H9 (cell line): ENCODE results near the gene CASP12. TPM values are rescaled to one million over a fixed set of nuclear protein-coding genes. Genes with fewer than 3 reads are reported as not detected.

Experiments used
- DNase-seq: peaks from one replicate; pipeline ENCODE4 v3.0.0-alpha.2; 2017
- H2AFZ ChIP-seq: one replicate; pipeline ENCODE4 v1.6.1; 2013; ENCODE audit warnings: mild to moderate bottlenecking, low read length, control low read depth, moderate library complexity
- H2AK5ac ChIP-seq: 2 replicates; pipeline ENCODE4 v1.6.1; 2013; ENCODE audit warnings: low read length, control low read depth, mixed read lengths; ENCODE audit not compliant: insufficient read length
- H2BK120ac ChIP-seq: one replicate; pipeline ENCODE4 v1.6.1; 2013; ENCODE audit warnings: low read depth, mild to moderate bottlenecking, low read length, control low read depth, inconsistent platforms; ENCODE audit not compliant: poor library complexity, severe bottlenecking
- H2BK12ac ChIP-seq: 2 replicates; pipeline ENCODE4 v1.6.1; 2013; ENCODE audit warnings: low read length, control low read depth, mixed read lengths, low read depth; ENCODE audit not compliant: insufficient read length
- H2BK15ac ChIP-seq: 2 replicates; pipeline ENCODE4 v1.6.1; 2013; ENCODE audit warnings: low read depth, low read length, control low read depth
- H2BK20ac ChIP-seq: one replicate; pipeline ENCODE4 v1.6.1; 2013; ENCODE audit warnings: low read depth, mild to moderate bottlenecking, low read length, control low read depth, inconsistent platforms; ENCODE audit not compliant: poor library complexity, severe bottlenecking
- H2BK5ac ChIP-seq: 2 replicates; pipeline ENCODE4 v1.6.1; 2013; ENCODE audit warnings: low read length, control low read depth, mixed read lengths; ENCODE audit not compliant: insufficient read length
- H3K14ac ChIP-seq: 2 replicates; pipeline ENCODE4 v1.6.1; 2013; ENCODE audit warnings: low read length, control low read depth; ENCODE audit not compliant: insufficient read depth
- H3K18ac ChIP-seq: 2 replicates; pipeline ENCODE4 v1.6.1; 2013; ENCODE audit warnings: low read depth, mild to moderate bottlenecking, mixed read lengths, low read length, control low read depth; ENCODE audit not compliant: insufficient read length
- H3K23ac ChIP-seq: 2 replicates; pipeline ENCODE4 v1.6.1; 2013; ENCODE audit warnings: low read length, control low read depth, mixed read lengths, low read depth; ENCODE audit not compliant: insufficient read length
- H3K23me2 ChIP-seq: 2 replicates; pipeline ENCODE4 v1.6.1; 2013; ENCODE audit warnings: low read depth, mild to moderate bottlenecking, mixed read lengths, low read length, control low read depth; ENCODE audit not compliant: insufficient read length, poor library complexity, severe bottlenecking
- H3K27ac ChIP-seq: 2 replicates; pipeline ENCODE4 v1.5.1; 2013; ENCODE audit warnings: low read length, control low read depth, mixed read lengths, low read depth; ENCODE audit not compliant: insufficient read length
- H3K27me3 ChIP-seq: 2 replicates; pipeline ENCODE4 v1.6.1; 2013; ENCODE audit warnings: low read length, control low read depth, inconsistent platforms; ENCODE audit not compliant: insufficient read depth
- H3K4ac ChIP-seq: 2 replicates; pipeline ENCODE4 v1.6.1; 2013; ENCODE audit warnings: low read depth, mild to moderate bottlenecking, control low read depth, inconsistent platforms, low read length, moderate library complexity
- H3K4me1 ChIP-seq: 2 replicates; pipeline ENCODE4 v1.6.1; 2013; ENCODE audit warnings: low read length, control low read depth, inconsistent platforms; ENCODE audit not compliant: insufficient read depth
- H3K4me2 ChIP-seq: 2 replicates; pipeline ENCODE4 v1.6.1; 2013; ENCODE audit warnings: low read length, control low read depth, mixed read lengths; ENCODE audit not compliant: insufficient read length, insufficient read depth
- H3K56ac ChIP-seq: 2 replicates; pipeline ENCODE4 v1.6.1; 2013; ENCODE audit warnings: low read depth, mild to moderate bottlenecking, mixed read lengths, low read length, control low read depth; ENCODE audit not compliant: insufficient read length
- H3K79me1 ChIP-seq: 2 replicates; pipeline ENCODE4 v1.6.1; 2013; ENCODE audit warnings: low read depth, mild to moderate bottlenecking, moderate library complexity, low read length, control low read depth, inconsistent platforms; ENCODE audit not compliant: insufficient read depth, poor library complexity, severe bottlenecking
- H3K79me2 ChIP-seq: 2 replicates; pipeline ENCODE4 v1.6.1; 2013; ENCODE audit warnings: low read length, control low read depth, inconsistent platforms; ENCODE audit not compliant: insufficient read depth
- H3K9ac ChIP-seq: 2 replicates; pipeline ENCODE4 v1.6.1; 2013; ENCODE audit warnings: low read length, control low read depth, mixed read lengths; ENCODE audit not compliant: insufficient read length; ENCODE audit errors: extremely low read depth
- H3K9me3 ChIP-seq: one replicate; pipeline ENCODE4 v1.6.1; 2013; ENCODE audit warnings: low read depth, low read length, inconsistent platforms; ENCODE audit not compliant: control insufficient read depth
- H3T11ph ChIP-seq: one replicate; pipeline ENCODE4 v1.6.1; 2013; ENCODE audit warnings: mild to moderate bottlenecking, low read length, control low read depth, inconsistent platforms
- H4K20me1 ChIP-seq: one replicate; pipeline ENCODE4 v1.6.1; 2013; ENCODE audit not compliant: control insufficient read depth, insufficient read length, insufficient read depth
- H4K5ac ChIP-seq: 2 replicates; pipeline ENCODE4 v1.6.1; 2013; ENCODE audit warnings: low read depth, mild to moderate bottlenecking, mixed read lengths, low read length, control low read depth; ENCODE audit not compliant: insufficient read length
- H4K8ac ChIP-seq: replicated peaks from 2 replicates; pipeline ENCODE4 v1.6.1; 2013; ENCODE audit warnings: low read length, control low read depth, mixed read lengths, low read depth; ENCODE audit not compliant: insufficient read length
- H4K91ac ChIP-seq: 2 replicates; pipeline ENCODE4 v1.6.1; 2013; ENCODE audit warnings: low read depth, mild to moderate bottlenecking, moderate library complexity, mixed read lengths, low read length, control low read depth; ENCODE audit not compliant: insufficient read length
- H3K27ac Mint-ChIP-seq, 3 experiments: 2 replicates in 2 of 3; 3 replicates in 1 of 3; pipeline ENCODE4 v1.8.0; 2020 to 2021; ENCODE audit warnings: mixed read lengths in 3 of 3, mild to moderate bottlenecking in 1 of 3, moderate library complexity in 1 of 3
- H3K27me3 Mint-ChIP-seq: 2 replicates; pipeline ENCODE4 v1.8.0; 2021; ENCODE audit warnings: low read depth, mild to moderate bottlenecking, moderate library complexity, mixed read lengths
- H3K36me3 Mint-ChIP-seq, 3 experiments: 2 replicates in 2 of 3; 3 replicates in 1 of 3; pipeline ENCODE4 v1.8.0; 2020 to 2021; ENCODE audit warnings: low read depth in 3 of 3, mixed read lengths in 3 of 3; ENCODE audit not compliant: insufficient read depth in 1 of 3
- H3K4me1 Mint-ChIP-seq, 2 experiments: 2 replicates each; pipeline ENCODE4 v1.8.0; 2020; ENCODE audit warnings: mixed read lengths in 2 of 2
- H3K4me3 Mint-ChIP-seq, 2 experiments: 2 replicates in 1 of 2; 3 replicates in 1 of 2; pipeline ENCODE4 v1.8.0; 2020 to 2021; ENCODE audit warnings: mild to moderate bottlenecking in 2 of 2, mixed read lengths in 2 of 2, moderate library complexity in 1 of 2
- H3K9me3 Mint-ChIP-seq, 2 experiments: 2 replicates in 1 of 2; 3 replicates in 1 of 2; pipeline ENCODE4 v1.8.0; 2020; ENCODE audit warnings: mild to moderate bottlenecking in 2 of 2, mixed read lengths in 2 of 2, moderate library complexity in 1 of 2
- WGBS: extraction: QIAGEN DNeasy Blood & Tissue Kit; methylation state at CpG from one replicate; pipeline ENCODE4 v1.1.7; 2013; ENCODE audit warnings: missing lambda C conversion rate, low lambda C conversion rate, mixed read lengths; ENCODE audit not compliant: insufficient read length; ENCODE audit errors: extremely low coverage; 5-methylcytosine and 5-hydroxymethylcytosine counted together
- total RNA-seq: library from RNA; stranded (reverse); gene quantifications from 2 replicates; pipeline ENCODE4 v1.2.1, GENCODE V29; 2021
- TF ChIP-seq, protein P1 (sequence below): fragments of 200-600 bp; sonication (generic); conservative IDR thresholded peaks from 3 replicates; pipeline ENCODE4 v1.8.0; 2021; ENCODE audit warnings: antibody characterized with exemption, mild to moderate bottlenecking

CASP12 gene
- total RNA-seq, 1 experiment from 2014 or later = not detected

DNA sequence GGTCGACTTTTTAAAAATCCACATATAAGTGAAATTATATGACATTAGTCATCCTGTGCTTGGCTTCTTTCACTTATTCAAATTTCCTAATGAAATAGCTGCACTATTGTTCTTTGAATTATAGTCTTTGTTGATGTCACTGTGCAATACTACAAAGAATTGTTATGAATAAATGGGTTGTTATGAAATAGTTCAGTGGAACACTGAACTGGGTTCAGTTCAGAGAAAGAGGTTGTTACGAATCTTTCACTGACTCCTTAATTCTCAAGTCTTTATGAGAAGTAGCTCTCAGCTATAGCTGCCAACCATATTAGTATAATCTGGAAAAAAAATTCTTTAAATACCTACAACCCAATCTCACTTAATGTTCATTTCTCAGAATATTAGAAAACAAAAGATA, 42.3 kb downstream of the CASP12 start:
- H3K56ac ChIP-seq = no peak overlapping the region
- H3K9me3 Mint-ChIP-seq = no peaks in the 10 kb centered on the region
- no peak overlapping the region for H3K4me3 Mint-ChIP-seq
- H2BK15ac ChIP-seq = no peak overlapping the region
- no peak overlapping the region; a peak in 1 of 7 replicates for H3K27ac Mint-ChIP-seq
- no peak overlapping the region for H3K18ac ChIP-seq
- H3K4ac ChIP-seq = no peak overlapping the region
- no peaks in the 10 kb centered on the region for H3K79me2 ChIP-seq
- H3K23ac ChIP-seq = no peak overlapping the region
- H3K9ac ChIP-seq = no peak overlapping the region
- no peaks in the 10 kb centered on the region for H3K27me3 Mint-ChIP-seq
- no peaks in the 10 kb centered on the region for H3K79me1 ChIP-seq
- no peak overlapping the region for H3K4me2 ChIP-seq
- no peak overlapping the region for H3K14ac ChIP-seq
- H3K27me3 ChIP-seq = no peaks in the 10 kb centered on the region
- no peak overlapping the region for H4K91ac ChIP-seq
- no peaks in the 10 kb centered on the region for H3K9me3 ChIP-seq
- no peaks in the 10 kb centered on the region for H3K4me1 ChIP-seq
- no peak overlapping the region for H3T11ph ChIP-seq
- H3K23me2 ChIP-seq = no peaks in the 10 kb centered on the region
- H2BK120ac ChIP-seq = no peak overlapping the region
- H2BK12ac ChIP-seq = no peak overlapping the region
- no peak overlapping the region for H2AK5ac ChIP-seq
- no peak for DNase-seq
- TF ChIP-seq, protein P1, sequence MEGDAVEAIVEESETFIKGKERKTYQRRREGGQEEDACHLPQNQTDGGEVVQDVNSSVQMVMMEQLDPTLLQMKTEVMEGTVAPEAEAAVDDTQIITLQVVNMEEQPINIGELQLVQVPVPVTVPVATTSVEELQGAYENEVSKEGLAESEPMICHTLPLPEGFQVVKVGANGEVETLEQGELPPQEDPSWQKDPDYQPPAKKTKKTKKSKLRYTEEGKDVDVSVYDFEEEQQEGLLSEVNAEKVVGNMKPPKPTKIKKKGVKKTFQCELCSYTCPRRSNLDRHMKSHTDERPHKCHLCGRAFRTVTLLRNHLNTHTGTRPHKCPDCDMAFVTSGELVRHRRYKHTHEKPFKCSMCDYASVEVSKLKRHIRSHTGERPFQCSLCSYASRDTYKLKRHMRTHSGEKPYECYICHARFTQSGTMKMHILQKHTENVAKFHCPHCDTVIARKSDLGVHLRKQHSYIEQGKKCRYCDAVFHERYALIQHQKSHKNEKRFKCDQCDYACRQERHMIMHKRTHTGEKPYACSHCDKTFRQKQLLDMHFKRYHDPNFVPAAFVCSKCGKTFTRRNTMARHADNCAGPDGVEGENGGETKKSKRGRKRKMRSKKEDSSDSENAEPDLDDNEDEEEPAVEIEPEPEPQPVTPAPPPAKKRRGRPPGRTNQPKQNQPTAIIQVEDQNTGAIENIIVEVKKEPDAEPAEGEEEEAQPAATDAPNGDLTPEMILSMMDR = no peak
- H3K27ac ChIP-seq = no peak overlapping the region
- WGBS = no CpG with 5 or more reads among the region's 2 CpGs
- H3K36me3 Mint-ChIP-seq = no peaks in the 10 kb centered on the region
- no peak overlapping the region for H2AFZ ChIP-seq
- no peak overlapping the region for H2BK20ac ChIP-seq
- no peaks in the 10 kb centered on the region for H4K20me1 ChIP-seq
- no peak overlapping the region for H4K8ac ChIP-seq
- no peak overlapping the region for H2BK5ac ChIP-seq
- no peak overlapping the region for H4K5ac ChIP-seq
- H3K4me1 Mint-ChIP-seq = peaks cover 18 to 28% of the 10 kb centered on the region in 2 experiments
